ENCODE results near the gene AHRR. TPM values are rescaled to one million over a fixed set of nuclear protein-coding genes. Genes with fewer than 3 reads are reported as not detected.

Gene AHRR
- total RNA-seq, 2 experiments from 2014 or later, result 2.2 to 3.4 TPM

- ChIA-PET CTCF (ENCODE audit: unreplicated experiment) (no interaction called here), POLR2A (interaction anchor here (0.6 kb wide), 1 partner anchor 165 kb away, joined by 4 read pairs; no protein-coding TSS in a partner anchor)
- Histone ChIP-seq H3K9me3 (ENCODE audit: low read length) (no peaks in the 10 kb centered on the region), H4K20me1 (ENCODE audit: insufficient read depth, low read length) (no peaks in the 10 kb centered on the region), H3K4me2 (ENCODE audit: low read length) (no peak overlapping the region), H3K27ac (ENCODE audit: low read depth, low read length, poor library complexity, severe bottlenecking) (no peak overlapping the region), H3K79me2 (ENCODE audit: insufficient read depth, low read depth, low read length) (no peaks in the 10 kb centered on the region), H3K36me3 (ENCODE audit: insufficient read depth, low read length) (no peaks in the 10 kb centered on the region), H3K4me1 (ENCODE audit: insufficient read depth, low read length, poor library complexity, severe bottlenecking) (peaks cover 9% of the 10 kb centered on the region), H3K9me2 (ENCODE audit: insufficient read depth, low read length) (no peaks in the 10 kb centered on the region), H3K4me3 (ENCODE audit: low read depth, low read length, poor library complexity, severe bottlenecking) (no peak overlapping the region), H2AFZ (ENCODE audit: low read length) (no peak overlapping the region)
- no TSS peak for BruUV-seq (replicated peaks)
- intact Hi-C loops (cut with micrococcal nuclease; ENCODE audit: unreplicated experiment), result no loop called here
- no peak for DNase-seq (ENCODE audit: low spot score)
- TF ChIP-seq CTCF (conservative IDR thresholded peaks at IDR 0.05; ENCODE audit: low read length) (peak; percentile 55), EZH2phosphoT487 (IDR thresholded peaks at IDR 0.05; ENCODE audit: borderline replicate concordance, low read depth, low read length) (no peak)
Observed at GRCh38 chr5:435961-436640, 114.6 kb downstream of the AHRR start.

- no peaks in the 10 kb centered on the region for H3K9me3 ChIP-seq (ENCODE audit: low read length)
- no peaks in the 10 kb centered on the region for H3K36me3 ChIP-seq (ENCODE audit: insufficient read depth, low read length)
- no peak for DNase-seq (ENCODE audit: low spot score)
- no peaks in the 10 kb centered on the region for H4K20me1 ChIP-seq (ENCODE audit: insufficient read depth, low read length)
- H3K4me1 ChIP-seq (ENCODE audit: insufficient read depth, low read length, poor library complexity, severe bottlenecking), result peaks cover 9% of the 10 kb centered on the region
- H3K79me2 ChIP-seq (ENCODE audit: insufficient read depth, low read depth, low read length), result no peaks in the 10 kb centered on the region
- no peaks in the 10 kb centered on the region for H3K9me2 ChIP-seq (ENCODE audit: insufficient read depth, low read length)
- no peak overlapping the region for H3K4me2 ChIP-seq (ENCODE audit: low read length)
- POLR2A ChIA-PET, result interaction anchor here (0.6 kb wide), 1 partner anchor 166 kb away, joined by 4 read pairs; no protein-coding TSS in a partner anchor
- intact Hi-C loops (cut with micrococcal nuclease; ENCODE audit: unreplicated experiment), result no loop called here
- CTCF ChIA-PET (ENCODE audit: unreplicated experiment), result no interaction called here
- H2AFZ ChIP-seq (ENCODE audit: low read length), result no peak overlapping the region
- H3K27ac ChIP-seq (ENCODE audit: low read depth, low read length, poor library complexity, severe bottlenecking), result no peak overlapping the region
- no peak overlapping the region for H3K4me3 ChIP-seq (ENCODE audit: low read depth, low read length, poor library complexity, severe bottlenecking)
- TF ChIP-seq EZH2phosphoT487 (IDR thresholded peaks at IDR 0.05; ENCODE audit: borderline replicate concordance, low read depth, low read length), result no peak
- TF ChIP-seq CTCF (conservative IDR thresholded peaks at IDR 0.05; ENCODE audit: low read length), result no peak; the same call in 1 of the 2 replicates
- BruUV-seq (replicated peaks), result no TSS peak
Observed at GRCh38 chr5:436641-436975, 115.1 kb downstream of the AHRR start.

GRCh38 chr5:437281-437771, 115.8 kb downstream of the AHRR start:
- peaks cover 16% of the 10 kb centered on the region for H3K4me1 ChIP-seq (ENCODE audit: insufficient read depth, low read length, poor library complexity, severe bottlenecking)
- BruUV-seq (replicated peaks), result no TSS peak
- no peaks in the 10 kb centered on the region for H3K9me3 ChIP-seq (ENCODE audit: low read length)
- H3K36me3 ChIP-seq (ENCODE audit: insufficient read depth, low read length), result no peaks in the 10 kb centered on the region
- DNase-seq (ENCODE audit: low spot score), result no peak
- intact Hi-C loops (cut with micrococcal nuclease; ENCODE audit: unreplicated experiment), result no loop called here
- no peaks in the 10 kb centered on the region for H4K20me1 ChIP-seq (ENCODE audit: insufficient read depth, low read length)
- no peaks in the 10 kb centered on the region for H3K9me2 ChIP-seq (ENCODE audit: insufficient read depth, low read length)
- H2AFZ ChIP-seq (ENCODE audit: low read length), result no peak overlapping the region
- no peak overlapping the region for H3K4me3 ChIP-seq (ENCODE audit: low read depth, low read length, poor library complexity, severe bottlenecking)
- H3K4me2 ChIP-seq (ENCODE audit: low read length), result no peak overlapping the region
- no peaks in the 10 kb centered on the region for H3K79me2 ChIP-seq (ENCODE audit: insufficient read depth, low read depth, low read length)
- ChIA-PET POLR2A (no interaction called here), CTCF (ENCODE audit: unreplicated experiment) (no interaction called here)
- TF ChIP-seq CTCF (conservative IDR thresholded peaks at IDR 0.05; ENCODE audit: low read length), result no peak
- no peak for TF ChIP-seq EZH2phosphoT487 (IDR thresholded peaks at IDR 0.05; ENCODE audit: borderline replicate concordance, low read depth, low read length)
- H3K27ac ChIP-seq (ENCODE audit: low read depth, low read length, poor library complexity, severe bottlenecking), result no peak overlapping the region

Data from OCI-LY7 (cell line).